ENCODE measurements around the gene PADI3.
"Not testable (repeated sequence)": the region's sequence is repeated elsewhere in the genome, so short reads cannot be mapped to it uniquely, and the experiment has no call there.

The PADI3 gene

DNA sequence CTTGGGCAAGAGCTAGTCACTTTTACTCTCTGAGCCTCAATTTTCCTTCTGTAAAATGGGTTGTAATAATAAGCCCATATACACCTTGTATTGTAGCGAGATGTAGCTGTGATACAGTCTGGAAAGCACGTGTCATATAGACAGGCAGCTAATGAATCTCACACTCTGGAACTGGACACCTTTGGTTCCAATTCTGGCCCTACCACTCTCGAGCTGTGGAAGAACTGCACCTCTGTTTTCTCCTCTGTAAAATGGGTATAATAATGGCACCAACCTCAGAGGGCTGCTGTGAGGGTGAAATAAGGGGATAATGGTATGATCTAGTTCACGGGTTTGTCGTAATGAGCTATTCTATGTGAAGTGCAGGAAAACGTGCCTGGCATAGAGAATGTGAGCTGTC lies 58.4 kb downstream of the PADI3 start:
- DNase-seq, result no peak

- peak; percentile 69 for DNase-seq
These were observed 59.0 kb downstream of the PADI3 start, which contains the start of gene PADI4 for GRCh38 chr1:17307946-17308345. Gene PADI4 (plus strand): TSS chr1:17308197. CDS start chr1:17308223, 26 bp downstream.

GRCh38 chr1:17308593-17308992 lies 59.7 kb downstream of the PADI3 start:
- peak; percentile 27 for DNase-seq

GRCh38 chr1:17309426-17310067 lies 60.6 kb downstream of the PADI3 start:
- DNase-seq, result no peak

GRCh38 chr1:17310068-17310640 lies 61.3 kb downstream of the PADI3 start:
- no peak for DNase-seq

DNA sequence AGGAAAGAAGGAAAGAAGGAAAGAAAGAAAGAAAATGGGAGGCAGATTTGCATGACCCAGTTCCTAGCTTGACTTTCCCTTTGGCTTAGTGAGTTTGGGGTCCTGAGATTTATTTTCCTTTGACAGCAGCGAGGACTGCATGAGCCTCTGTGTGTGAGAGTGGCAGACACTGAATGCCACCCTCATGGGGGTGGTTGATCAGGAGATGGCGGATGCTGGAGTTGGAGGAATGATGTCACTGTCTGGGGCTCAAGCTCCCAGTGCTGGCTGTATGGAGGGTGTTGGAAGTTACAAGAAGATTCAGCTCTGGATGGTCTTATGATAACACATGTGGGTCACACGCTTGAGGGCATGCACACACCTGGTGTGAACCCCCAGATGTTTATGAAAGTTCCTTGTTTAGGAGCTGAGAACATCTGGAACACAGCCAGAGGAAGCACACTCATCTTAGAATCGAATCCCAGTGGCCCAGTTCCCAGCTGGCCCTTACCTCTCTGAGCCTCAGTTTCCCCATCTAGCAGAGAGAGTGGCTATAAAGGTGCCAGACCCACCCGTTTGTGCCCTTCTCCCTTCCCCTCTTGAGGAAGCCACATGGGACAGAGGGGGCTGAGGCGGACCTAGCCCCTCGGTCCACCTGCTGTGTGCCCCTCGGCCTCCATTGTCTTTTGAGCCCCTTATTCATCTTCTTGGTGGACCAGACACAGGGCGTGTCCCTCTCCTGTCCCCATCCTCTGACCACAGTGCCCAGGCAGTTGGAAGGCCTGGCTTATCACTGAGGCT lies 64.8 kb downstream of the PADI3 start:
- no peak for DNase-seq

DNA sequence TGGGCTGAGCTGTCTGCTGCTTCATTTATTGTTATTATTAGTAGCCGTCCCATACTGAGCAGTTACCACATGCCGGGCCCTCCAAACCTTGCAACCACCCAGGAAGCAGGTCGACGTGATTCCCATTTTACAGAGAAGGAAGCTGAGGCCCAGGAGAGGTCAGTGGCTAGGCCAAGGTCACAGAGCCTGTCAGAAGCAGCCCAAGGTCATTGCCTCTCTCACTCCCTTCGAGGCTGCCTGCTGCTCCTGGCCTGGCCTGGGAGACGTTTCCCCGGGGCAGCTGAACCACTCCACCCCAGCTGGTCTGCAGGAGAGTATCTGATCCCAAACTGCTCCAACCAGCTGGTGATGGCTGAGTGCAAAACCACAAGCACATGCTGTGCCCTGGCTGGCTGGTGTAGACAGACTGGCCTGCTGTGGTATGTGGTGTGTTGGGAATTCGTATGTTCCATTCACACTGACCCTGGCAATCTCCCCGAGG lies 65.6 kb downstream of the PADI3 start:
- DNase-seq, result peak; percentile 15

DNA sequence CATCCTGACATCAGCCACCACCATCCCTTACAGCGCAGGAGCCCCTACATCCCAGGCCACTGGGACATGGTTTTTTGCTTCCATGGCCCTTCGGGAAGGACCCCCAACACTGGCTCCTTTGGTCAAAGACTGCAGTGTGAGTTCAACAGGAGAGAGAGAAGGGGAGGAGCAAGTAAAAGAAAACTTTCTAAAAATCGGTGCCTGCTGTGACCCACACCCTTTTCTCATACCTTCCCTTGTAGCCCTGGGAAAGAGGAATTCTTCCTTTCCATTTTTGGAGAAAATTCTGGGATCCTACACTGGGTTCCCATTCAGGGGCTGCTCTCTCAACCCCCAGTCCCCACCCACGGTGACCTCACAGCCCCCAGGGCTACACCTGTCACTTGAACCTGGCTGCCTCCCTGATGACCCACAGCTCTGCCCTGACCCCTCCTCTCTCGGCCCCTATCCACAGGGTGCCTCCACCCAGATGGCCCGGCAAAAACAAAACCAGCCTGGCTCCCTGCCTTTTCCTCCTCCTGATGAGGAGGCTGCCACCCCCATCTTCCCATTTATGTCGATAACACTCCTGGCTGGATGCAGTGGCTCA lies 66.7 kb downstream of the PADI3 start:
- DNase-seq, result no peak

- no peak for DNase-seq
These were observed 67.8 kb downstream of the PADI3 start for GRCh38 chr1:17316704-17317103.

GRCh38 chr1:17318262-17318661 lies 69.4 kb downstream of the PADI3 start:
- DNase-seq, result no peak

GRCh38 chr1:17319561-17320350 lies 70.9 kb downstream of the PADI3 start:
- DNase-seq, result no peak

DNA sequence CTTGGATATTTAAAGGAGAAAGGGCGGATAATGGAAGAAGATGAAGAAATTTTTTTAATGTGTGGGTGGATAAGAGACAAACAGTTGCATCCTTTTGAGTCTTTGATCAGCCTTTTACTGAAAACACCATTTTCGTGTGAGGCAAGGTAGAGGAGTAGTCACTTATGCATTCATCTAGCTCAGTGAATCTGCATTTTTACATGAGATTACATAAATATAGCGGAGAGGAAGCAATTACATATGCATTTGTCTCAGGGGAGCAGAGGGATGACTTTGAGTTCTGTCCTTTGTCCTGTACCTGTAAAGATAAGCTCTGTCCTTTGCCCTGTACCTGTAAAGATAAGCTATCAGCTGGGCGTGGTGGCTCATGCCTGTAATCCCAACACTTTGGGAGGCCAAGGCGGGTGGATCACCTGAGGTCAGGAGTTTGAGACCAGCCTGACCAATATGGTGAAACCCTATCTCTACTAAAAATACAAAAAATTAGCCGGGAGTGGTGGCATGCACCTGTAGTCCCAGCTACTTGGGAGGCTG lies 73.0 kb downstream of the PADI3 start:
- DNase-seq, result not testable (repeated sequence)

- DNase-seq, result no peak
These were observed 80.0 kb downstream of the PADI3 start for GRCh38 chr1:17328855-17329254.

- no peak for DNase-seq
These were observed 80.7 kb downstream of the PADI3 start for GRCh38 chr1:17329610-17330009.

DNA sequence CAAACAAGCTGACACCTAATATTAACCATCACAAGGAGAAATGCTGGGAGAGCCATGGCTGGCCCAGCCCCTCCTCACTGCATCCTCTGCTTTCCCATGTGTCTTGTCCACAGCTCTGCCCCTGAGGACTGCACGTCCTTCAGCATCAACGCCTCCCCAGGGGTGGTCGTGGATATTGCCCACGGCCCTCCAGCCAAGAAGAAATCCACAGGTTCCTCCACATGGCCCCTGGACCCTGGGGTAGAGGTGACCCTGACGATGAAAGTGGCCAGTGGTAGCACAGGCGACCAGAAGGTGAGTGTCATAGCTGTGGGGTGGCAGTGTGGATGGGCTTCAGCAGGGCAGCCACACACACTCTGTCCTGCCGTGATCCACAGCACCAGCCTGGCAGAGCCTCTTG lies 82.0 kb downstream of the PADI3 start:
- DNase-seq, result no peak

- no peak for DNase-seq
These were observed 84.2 kb downstream of the PADI3 start for GRCh38 chr1:17333081-17333480.

All from hematopoietic multipotent progenitor cell treated with erythropoietin and hydrocortisone succinate and interleukin-3 and kit ligand, for 6 days (in vitro differentiated cells).